K562 (cell line): ENCODE measurements around the gene C6orf62. TPM values are rescaled to one million over a fixed set of nuclear protein-coding genes. Genes with fewer than 3 reads are reported as not detected.
A peak's percentile ranks its signal among the peaks of the same experiment; 100 is the strongest.

ENCODE experiments used
- CEBPG ChIP-seq, 3 experiments: fragments of 200-800 bp in 1 of 3; sonication (Bioruptor generic) in 1 of 3; sonication (generic) in 1 of 3; formaldehyde crosslinking in 1 of 3; IDR thresholded peaks in 2 of 3; conservative IDR thresholded peaks in 1 of 3; 2 replicates each; pipeline versions ENCODE4 v1.6.1 to v1.8.0; 2016 to 2022; ENCODE audit warnings: missing compliant biosample characterization in 2 of 3, missing genetic modification characterization in 2 of 3, mild to moderate bottlenecking in 1 of 3, missing genetic modification reagents in 1 of 3
- CHD1 ChIP-seq: fragments of 200-600 bp; sonication (generic); IDR thresholded peaks from one replicate; pipeline ENCODE4 v1.6.1; 2012; ENCODE audit warnings: mild to moderate bottlenecking, moderate library complexity, low read length, inconsistent platforms
- DPF2 ChIP-seq: fragments of 450-650 bp; IDR thresholded peaks from 2 replicates; pipeline ENCODE4 v1.6.1; 2016
- ELF1 ChIP-seq: fragments of 200-800 bp; sonication (Bioruptor generic); IDR thresholded peaks from 2 replicates; pipeline ENCODE4 v1.6.1; 2016; ENCODE audit warnings: missing genetic modification characterization, missing compliant biosample characterization
- HDAC6 ChIP-seq: IDR thresholded peaks from 2 replicates; pipeline ENCODE4 v1.6.1; 2012; ENCODE audit warnings: low read depth, mild to moderate bottlenecking, control low read depth, inconsistent platforms, low read length, moderate library complexity
- MXI1 ChIP-seq: IDR thresholded peaks from 2 replicates; pipeline ENCODE4 v1.6.1; 2011; ENCODE audit warnings: low read depth, mild to moderate bottlenecking, improper control_type of control experiment, low read length
- PYGO2 ChIP-seq: fragments of 450-650 bp; IDR thresholded peaks from 2 replicates; pipeline ENCODE4 v1.6.1; 2016; ENCODE audit warnings: mild to moderate bottlenecking, missing genetic modification characterization, moderate library complexity, missing compliant biosample characterization
- ZNF253 ChIP-seq: fragments of 250-450 bp; sonication (Bioruptor Pico); conservative IDR thresholded peaks from 2 replicates; pipeline ENCODE4 v1.6.1; 2021; ENCODE audit warnings: mild to moderate bottlenecking
- ZNF444 ChIP-seq: fragments of 250-450 bp; sonication (Bioruptor Pico); IDR thresholded peaks from 2 replicates; pipeline ENCODE4 v1.4.0; 2020; ENCODE audit warnings: mild to moderate bottlenecking, moderate library complexity
- polyA plus RNA-seq, 8 experiments: library from polyadenylated mRNA; depleted of rRNA in 4 of 8; stranded (reverse) in 5 of 8; unstranded in 3 of 8; fragments of >200 nt; fragmentation: Nextera tagmentation in 2 of 8; fragmentation: Illumina TruSeq in 1 of 8; extraction: Ambion mirVana in 2 of 8; extraction: Trizol in 1 of 8; gene quantifications; 2 replicates each; pipeline versions ENCODE4 v1.2.1 to v1.2.3, GENCODE V29; 2011 to 2014; ENCODE audit warnings: inconsistent platforms in 1 of 8, missing spikeins in 1 of 8
- total RNA-seq, 7 experiments: library from RNA; depleted of rRNA in 6 of 7; stranded (reverse); fragments of >200 nt in 6 of 7; fragmentation: Illumina TruSeq in 2 of 7; extraction: Trizol in 2 of 7; gene quantifications; 2 replicates each; pipeline versions ENCODE4 v1.2.1 to v1.2.3, GENCODE V29; 2011 to 2021; ENCODE audit warnings: low replicate concordance in 1 of 7
- TF ChIP-seq, protein P1 (sequence below): sonication (generic); formaldehyde crosslinking; IDR thresholded peaks from 2 replicates; pipeline ENCODE4 v1.8.1; 2022; ENCODE audit warnings: missing genetic modification reagents
- TF ChIP-seq, protein P2 (sequence below), 2 experiments: fragments of 450-650 bp; formaldehyde crosslinking in 1 of 2; IDR thresholded peaks; 2 replicates each; pipeline versions ENCODE4 v1.4.0 to v1.6.1; 2014 to 2020; ENCODE audit warnings: mild to moderate bottlenecking in 2 of 2, borderline replicate concordance in 1 of 2, low read depth in 1 of 2
- TF ChIP-seq, protein P3 (sequence below), 2 experiments: fragments of 450-650 bp; IDR thresholded peaks; 2 replicates each; pipeline ENCODE4 v1.6.1; 2016
- TF ChIP-seq, protein P4 (sequence below): sonication (generic); formaldehyde crosslinking; IDR thresholded peaks from 2 replicates; pipeline ENCODE4 v1.4.0; 2020; ENCODE audit warnings: mild to moderate bottlenecking, missing genetic modification reagents

Gene C6orf62
- total and polyA plus RNA-seq, 9 of the 15 experiments (the other 6 are each of a cell fraction or from before 2014, with no cell fraction given): 48.5 to 579 (median 111) TPM

DNA sequence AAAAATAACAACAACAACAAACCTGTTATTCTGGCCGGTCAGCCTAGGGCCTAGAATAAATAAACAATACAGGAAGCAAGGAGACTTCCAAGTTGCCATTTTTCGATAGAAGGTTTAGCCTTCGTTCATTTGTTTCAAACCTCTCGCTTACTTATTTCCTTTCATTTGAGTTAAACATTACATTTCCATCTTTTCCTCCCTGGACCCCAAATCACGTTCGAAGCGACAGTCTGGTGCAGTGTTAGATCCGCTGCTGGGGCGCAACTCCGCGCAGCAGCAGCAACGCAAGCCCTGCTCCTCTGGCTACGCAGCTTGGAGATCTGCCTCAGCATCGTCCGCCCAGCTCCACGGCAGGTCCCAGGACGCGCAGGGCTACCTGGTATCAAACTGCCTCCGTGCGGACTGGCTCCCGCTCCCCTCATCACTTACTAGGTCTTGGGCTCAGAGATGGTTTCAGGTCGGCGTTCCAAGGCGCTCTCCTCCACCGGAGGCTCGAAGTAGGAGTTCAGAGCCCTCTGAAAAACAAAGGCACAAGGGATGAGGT is 52.8 kb downstream of the C6orf62 start (continued):
- TF ChIP-seq, protein P1, sequence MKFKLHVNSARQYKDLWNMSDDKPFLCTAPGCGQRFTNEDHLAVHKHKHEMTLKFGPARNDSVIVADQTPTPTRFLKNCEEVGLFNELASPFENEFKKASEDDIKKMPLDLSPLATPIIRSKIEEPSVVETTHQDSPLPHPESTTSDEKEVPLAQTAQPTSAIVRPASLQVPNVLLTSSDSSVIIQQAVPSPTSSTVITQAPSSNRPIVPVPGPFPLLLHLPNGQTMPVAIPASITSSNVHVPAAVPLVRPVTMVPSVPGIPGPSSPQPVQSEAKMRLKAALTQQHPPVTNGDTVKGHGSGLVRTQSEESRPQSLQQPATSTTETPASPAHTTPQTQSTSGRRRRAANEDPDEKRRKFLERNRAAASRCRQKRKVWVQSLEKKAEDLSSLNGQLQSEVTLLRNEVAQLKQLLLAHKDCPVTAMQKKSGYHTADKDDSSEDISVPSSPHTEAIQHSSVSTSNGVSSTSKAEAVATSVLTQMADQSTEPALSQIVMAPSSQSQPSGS (CRISPR knock-in tag): no peak
- TF ChIP-seq, protein P2, sequence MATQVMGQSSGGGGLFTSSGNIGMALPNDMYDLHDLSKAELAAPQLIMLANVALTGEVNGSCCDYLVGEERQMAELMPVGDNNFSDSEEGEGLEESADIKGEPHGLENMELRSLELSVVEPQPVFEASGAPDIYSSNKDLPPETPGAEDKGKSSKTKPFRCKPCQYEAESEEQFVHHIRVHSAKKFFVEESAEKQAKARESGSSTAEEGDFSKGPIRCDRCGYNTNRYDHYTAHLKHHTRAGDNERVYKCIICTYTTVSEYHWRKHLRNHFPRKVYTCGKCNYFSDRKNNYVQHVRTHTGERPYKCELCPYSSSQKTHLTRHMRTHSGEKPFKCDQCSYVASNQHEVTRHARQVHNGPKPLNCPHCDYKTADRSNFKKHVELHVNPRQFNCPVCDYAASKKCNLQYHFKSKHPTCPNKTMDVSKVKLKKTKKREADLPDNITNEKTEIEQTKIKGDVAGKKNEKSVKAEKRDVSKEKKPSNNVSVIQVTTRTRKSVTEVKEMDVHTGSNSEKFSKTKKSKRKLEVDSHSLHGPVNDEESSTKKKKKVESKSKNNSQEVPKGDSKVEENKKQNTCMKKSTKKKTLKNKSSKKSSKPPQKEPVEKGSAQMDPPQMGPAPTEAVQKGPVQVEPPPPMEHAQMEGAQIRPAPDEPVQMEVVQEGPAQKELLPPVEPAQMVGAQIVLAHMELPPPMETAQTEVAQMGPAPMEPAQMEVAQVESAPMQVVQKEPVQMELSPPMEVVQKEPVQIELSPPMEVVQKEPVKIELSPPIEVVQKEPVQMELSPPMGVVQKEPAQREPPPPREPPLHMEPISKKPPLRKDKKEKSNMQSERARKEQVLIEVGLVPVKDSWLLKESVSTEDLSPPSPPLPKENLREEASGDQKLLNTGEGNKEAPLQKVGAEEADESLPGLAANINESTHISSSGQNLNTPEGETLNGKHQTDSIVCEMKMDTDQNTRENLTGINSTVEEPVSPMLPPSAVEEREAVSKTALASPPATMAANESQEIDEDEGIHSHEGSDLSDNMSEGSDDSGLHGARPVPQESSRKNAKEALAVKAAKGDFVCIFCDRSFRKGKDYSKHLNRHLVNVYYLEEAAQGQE (IDR thresholded peaks at IDR 0.05; ENCODE audit: borderline replicate concordance): no peak
- TF ChIP-seq, protein P2 (CRISPR knock-in tag; IDR thresholded peaks at IDR 0.05; ENCODE audit: low read depth): peak; percentile 25; the same call in 1 of the 2 replicates
- TF ChIP-seq CEBPG (CRISPR knock-in tag; IDR thresholded peaks at IDR 0.05) (no peak), CEBPG (tag; conservative IDR thresholded peaks at IDR 0.05 in 1 of 2, IDR thresholded peaks at IDR 0.05 in 1 of 2) (no peak), DPF2 (peak; percentile 7; the same call in 1 of the 2 replicates), ZNF253 (CRISPR knock-in tag) (no peak), ZNF444 (CRISPR knock-in tag) (no peak), MXI1 (no peak), PYGO2 (tag) (no peak), ELF1 (tag) (no peak), HDAC6 (no peak), CHD1 (peak; percentile 85)
- TF ChIP-seq, protein P3, sequence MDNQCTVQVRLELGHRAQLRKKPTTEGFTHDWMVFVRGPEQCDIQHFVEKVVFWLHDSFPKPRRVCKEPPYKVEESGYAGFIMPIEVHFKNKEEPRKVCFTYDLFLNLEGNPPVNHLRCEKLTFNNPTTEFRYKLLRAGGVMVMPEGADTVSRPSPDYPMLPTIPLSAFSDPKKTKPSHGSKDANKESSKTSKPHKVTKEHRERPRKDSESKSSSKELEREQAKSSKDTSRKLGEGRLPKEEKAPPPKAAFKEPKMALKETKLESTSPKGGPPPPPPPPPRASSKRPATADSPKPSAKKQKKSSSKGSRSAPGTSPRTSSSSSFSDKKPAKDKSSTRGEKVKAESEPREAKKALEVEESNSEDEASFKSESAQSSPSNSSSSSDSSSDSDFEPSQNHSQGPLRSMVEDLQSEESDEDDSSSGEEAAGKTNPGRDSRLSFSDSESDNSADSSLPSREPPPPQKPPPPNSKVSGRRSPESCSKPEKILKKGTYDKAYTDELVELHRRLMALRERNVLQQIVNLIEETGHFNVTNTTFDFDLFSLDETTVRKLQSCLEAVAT (IDR thresholded peaks at IDR 0.05): 0 out of 4 replicates have a peak, but pooled peaks of 1 of the 2 experiments have one; percentile 8
- TF ChIP-seq, protein P4, sequence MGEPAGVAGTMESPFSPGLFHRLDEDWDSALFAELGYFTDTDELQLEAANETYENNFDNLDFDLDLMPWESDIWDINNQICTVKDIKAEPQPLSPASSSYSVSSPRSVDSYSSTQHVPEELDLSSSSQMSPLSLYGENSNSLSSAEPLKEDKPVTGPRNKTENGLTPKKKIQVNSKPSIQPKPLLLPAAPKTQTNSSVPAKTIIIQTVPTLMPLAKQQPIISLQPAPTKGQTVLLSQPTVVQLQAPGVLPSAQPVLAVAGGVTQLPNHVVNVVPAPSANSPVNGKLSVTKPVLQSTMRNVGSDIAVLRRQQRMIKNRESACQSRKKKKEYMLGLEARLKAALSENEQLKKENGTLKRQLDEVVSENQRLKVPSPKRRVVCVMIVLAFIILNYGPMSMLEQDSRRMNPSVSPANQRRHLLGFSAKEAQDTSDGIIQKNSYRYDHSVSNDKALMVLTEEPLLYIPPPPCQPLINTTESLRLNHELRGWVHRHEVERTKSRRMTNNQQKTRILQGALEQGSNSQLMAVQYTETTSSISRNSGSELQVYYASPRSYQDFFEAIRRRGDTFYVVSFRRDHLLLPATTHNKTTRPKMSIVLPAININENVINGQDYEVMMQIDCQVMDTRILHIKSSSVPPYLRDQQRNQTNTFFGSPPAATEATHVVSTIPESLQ: no peak; the same call in 1 of the 2 replicates
